Fibroblast of lung (primary cell): ENCODE data around the gene OTOS. TPM values are rescaled to one million over a fixed set of nuclear protein-coding genes. Genes with fewer than 3 reads are reported as not detected.
A peak's percentile ranks its signal among the peaks of the same experiment; 100 is the strongest.

ENCODE experiments used
- DNase-seq, 2 donors: peaks; one replicate each; pipeline versions ENCODE4 v3.0.0 to v3.0.0-alpha.2; 2010; ENCODE audit warnings: low read depth in 2 of 2
- H2AFZ ChIP-seq: 2 replicates; pipeline ENCODE4 v1.5.1; 2012; ENCODE audit warnings: low read length, control low read depth, inconsistent platforms
- H3K27ac ChIP-seq: 2 replicates; pipeline ENCODE4 v1.5.1; 2011; ENCODE audit warnings: low read length, control low read depth; ENCODE audit not compliant: insufficient read depth
- H3K27me3 ChIP-seq: 2 replicates; pipeline ENCODE4 v1.5.1; 2011; ENCODE audit warnings: mild to moderate bottlenecking, low read length; ENCODE audit not compliant: control insufficient read depth, insufficient read depth
- H3K36me3 ChIP-seq: 2 replicates; pipeline ENCODE4 v1.5.1; 2011; ENCODE audit warnings: low read length; ENCODE audit not compliant: control insufficient read depth, insufficient read depth
- H3K4me1 ChIP-seq: 2 replicates; pipeline ENCODE4 v1.5.1; 2011; ENCODE audit warnings: low read length; ENCODE audit not compliant: control insufficient read depth, insufficient read depth; ENCODE audit errors: extremely low read depth
- H3K4me2 ChIP-seq: 2 replicates; pipeline ENCODE4 v1.5.1; 2011; ENCODE audit warnings: low read length, control low read depth; ENCODE audit not compliant: insufficient read depth; ENCODE audit errors: extremely low read depth
- H3K4me3 ChIP-seq, 4 experiments: fragments of 200-600 bp in 1 of 4; sonication (generic) in 1 of 4; replicated peaks in 1 of 4; 2 replicates each; pipeline ENCODE4 v1.5.1; 2011 to 2016; ENCODE audit warnings: low read length in 4 of 4, low read depth in 3 of 4, mild to moderate bottlenecking in 3 of 4, control low read depth in 2 of 4, inconsistent platforms in 1 of 4, mixed read lengths in 1 of 4; ENCODE audit not compliant: insufficient read depth in 1 of 4; ENCODE audit errors: control extremely low read depth in 1 of 4
- H3K79me2 ChIP-seq: 2 replicates; pipeline ENCODE4 v1.5.1; 2012; ENCODE audit warnings: mild to moderate bottlenecking, low read length, inconsistent platforms; ENCODE audit not compliant: control insufficient read depth, insufficient read depth
- H3K9ac ChIP-seq: 2 replicates; pipeline ENCODE4 v1.5.1; 2011; ENCODE audit warnings: mild to moderate bottlenecking, low read length, control low read depth; ENCODE audit not compliant: insufficient read depth
- H3K9me3 ChIP-seq: 2 replicates; pipeline ENCODE4 v1.5.1; 2012; ENCODE audit warnings: low read depth, low read length; ENCODE audit not compliant: control insufficient read depth, insufficient read depth
- H4K20me1 ChIP-seq: 2 replicates; pipeline ENCODE4 v1.5.1; 2011; ENCODE audit warnings: low read length; ENCODE audit not compliant: control insufficient read depth, insufficient read depth; ENCODE audit errors: extremely low read depth
- EZH2 ChIP-seq: IDR thresholded peaks from 2 replicates; pipeline ENCODE4 v1.5.1; 2012; ENCODE audit warnings: low read length, control low read depth, mild to moderate bottlenecking; ENCODE audit errors: missing control alignments
- polyA plus RNA-seq, 2 donors: library from polyadenylated mRNA; depleted of rRNA in 1 of 2; stranded (reverse) in 1 of 2; unstranded in 1 of 2; fragments of >200 nt; gene quantifications; 2 replicates each; pipeline ENCODE4 v1.2.1, GENCODE V29; 2011 to 2012; ENCODE audit warnings: missing spikeins in 1 of 2
- total RNA-seq: library from RNA; depleted of rRNA; stranded (reverse); fragments of >200 nt; gene quantifications from 2 replicates; pipeline ENCODE4 v1.2.1, GENCODE V29; 2014
- TF ChIP-seq, protein P1 (sequence below), 2 donors: IDR thresholded peaks in 1 of 2; conservative IDR thresholded peaks in 1 of 2; 1 replicate in 1 of 2; 2 replicates in 1 of 2; pipeline ENCODE4 v1.5.1; 2011 to 2012; ENCODE audit warnings: low read length in 2 of 2, control low read depth in 1 of 2, inconsistent platforms in 1 of 2, low read depth in 1 of 2, mild to moderate bottlenecking in 1 of 2

The OTOS gene
- total and polyA plus RNA-seq, 2 donors (not counting 1 experiment from before 2014, with no cell fraction given) = not detected

DNA sequence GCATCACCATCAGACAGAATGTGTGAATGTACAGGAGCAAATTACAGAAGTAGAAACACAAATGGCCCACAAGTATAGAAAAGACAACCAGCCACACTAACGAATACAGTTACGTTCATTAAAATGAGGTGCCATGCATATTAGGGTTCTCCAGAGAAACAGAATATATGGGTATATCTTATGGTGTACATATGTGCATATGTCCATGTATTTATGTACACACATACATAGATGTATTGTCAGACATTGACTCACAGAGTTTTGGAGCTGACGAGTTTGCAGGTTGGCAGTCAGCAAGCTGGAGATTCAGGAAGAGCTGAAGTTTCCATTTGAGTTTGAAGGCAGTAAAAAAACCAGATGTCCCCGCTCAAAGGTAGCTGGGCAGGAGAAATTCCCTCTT lies 37.3 kb downstream of the OTOS start:
- DNase-seq = no peak
- Histone ChIP-seq H4K20me1 (no peaks in the 10 kb centered on the region), H3K4me3 (no peak overlapping the region), H2AFZ (no peak overlapping the region), H3K9me3 (no peaks in the 10 kb centered on the region), H3K9ac (no peak overlapping the region), H3K27ac (no peak overlapping the region), H3K4me2 (no peak overlapping the region), H3K36me3 (no peaks in the 10 kb centered on the region), H3K79me2 (no peaks in the 10 kb centered on the region), H3K4me1 (no peaks in the 10 kb centered on the region), H3K27me3 (no peaks in the 10 kb centered on the region)
- no peak for TF ChIP-seq EZH2
- TF ChIP-seq, protein P1, sequence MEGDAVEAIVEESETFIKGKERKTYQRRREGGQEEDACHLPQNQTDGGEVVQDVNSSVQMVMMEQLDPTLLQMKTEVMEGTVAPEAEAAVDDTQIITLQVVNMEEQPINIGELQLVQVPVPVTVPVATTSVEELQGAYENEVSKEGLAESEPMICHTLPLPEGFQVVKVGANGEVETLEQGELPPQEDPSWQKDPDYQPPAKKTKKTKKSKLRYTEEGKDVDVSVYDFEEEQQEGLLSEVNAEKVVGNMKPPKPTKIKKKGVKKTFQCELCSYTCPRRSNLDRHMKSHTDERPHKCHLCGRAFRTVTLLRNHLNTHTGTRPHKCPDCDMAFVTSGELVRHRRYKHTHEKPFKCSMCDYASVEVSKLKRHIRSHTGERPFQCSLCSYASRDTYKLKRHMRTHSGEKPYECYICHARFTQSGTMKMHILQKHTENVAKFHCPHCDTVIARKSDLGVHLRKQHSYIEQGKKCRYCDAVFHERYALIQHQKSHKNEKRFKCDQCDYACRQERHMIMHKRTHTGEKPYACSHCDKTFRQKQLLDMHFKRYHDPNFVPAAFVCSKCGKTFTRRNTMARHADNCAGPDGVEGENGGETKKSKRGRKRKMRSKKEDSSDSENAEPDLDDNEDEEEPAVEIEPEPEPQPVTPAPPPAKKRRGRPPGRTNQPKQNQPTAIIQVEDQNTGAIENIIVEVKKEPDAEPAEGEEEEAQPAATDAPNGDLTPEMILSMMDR (conservative IDR thresholded peaks at IDR 0.05 in 1 of 2, IDR thresholded peaks at IDR 0.05 in 1 of 2; ENCODE audit: low read depth in 1 of 2, low read length in 2 of 2) = no peak

DNA sequence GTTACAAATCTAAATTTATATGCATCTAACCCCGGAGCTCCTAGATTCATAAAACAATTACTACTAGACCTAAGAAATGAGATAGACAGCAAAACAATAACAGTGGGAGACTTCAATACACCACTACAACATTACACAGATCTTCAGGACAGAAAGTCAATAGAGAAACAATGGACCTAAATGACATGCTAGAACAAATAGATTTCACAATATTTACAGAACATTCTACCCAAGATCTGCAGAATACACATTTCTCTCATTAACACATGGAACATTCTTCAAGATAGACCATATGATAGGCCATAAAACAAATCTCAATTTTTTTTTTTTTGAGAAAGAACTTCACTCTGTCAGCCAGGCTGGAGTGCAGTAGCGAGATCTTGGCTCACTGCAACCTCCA lies 42.1 kb downstream of the OTOS start:
- Histone ChIP-seq H4K20me1 (no peaks in the 10 kb centered on the region), H3K79me2 (no peaks in the 10 kb centered on the region), H3K4me1 (no peaks in the 10 kb centered on the region), H3K9me3 (no peaks in the 10 kb centered on the region), H3K4me3 (no peak overlapping the region), H3K27ac (no peak overlapping the region), H3K27me3 (peaks cover 20% of the 10 kb centered on the region), H3K36me3 (no peaks in the 10 kb centered on the region), H3K9ac (no peak overlapping the region), H2AFZ (no peak overlapping the region), H3K4me2 (no peak overlapping the region)
- TF ChIP-seq EZH2 = no peak
- DNase-seq = no peak

DNA sequence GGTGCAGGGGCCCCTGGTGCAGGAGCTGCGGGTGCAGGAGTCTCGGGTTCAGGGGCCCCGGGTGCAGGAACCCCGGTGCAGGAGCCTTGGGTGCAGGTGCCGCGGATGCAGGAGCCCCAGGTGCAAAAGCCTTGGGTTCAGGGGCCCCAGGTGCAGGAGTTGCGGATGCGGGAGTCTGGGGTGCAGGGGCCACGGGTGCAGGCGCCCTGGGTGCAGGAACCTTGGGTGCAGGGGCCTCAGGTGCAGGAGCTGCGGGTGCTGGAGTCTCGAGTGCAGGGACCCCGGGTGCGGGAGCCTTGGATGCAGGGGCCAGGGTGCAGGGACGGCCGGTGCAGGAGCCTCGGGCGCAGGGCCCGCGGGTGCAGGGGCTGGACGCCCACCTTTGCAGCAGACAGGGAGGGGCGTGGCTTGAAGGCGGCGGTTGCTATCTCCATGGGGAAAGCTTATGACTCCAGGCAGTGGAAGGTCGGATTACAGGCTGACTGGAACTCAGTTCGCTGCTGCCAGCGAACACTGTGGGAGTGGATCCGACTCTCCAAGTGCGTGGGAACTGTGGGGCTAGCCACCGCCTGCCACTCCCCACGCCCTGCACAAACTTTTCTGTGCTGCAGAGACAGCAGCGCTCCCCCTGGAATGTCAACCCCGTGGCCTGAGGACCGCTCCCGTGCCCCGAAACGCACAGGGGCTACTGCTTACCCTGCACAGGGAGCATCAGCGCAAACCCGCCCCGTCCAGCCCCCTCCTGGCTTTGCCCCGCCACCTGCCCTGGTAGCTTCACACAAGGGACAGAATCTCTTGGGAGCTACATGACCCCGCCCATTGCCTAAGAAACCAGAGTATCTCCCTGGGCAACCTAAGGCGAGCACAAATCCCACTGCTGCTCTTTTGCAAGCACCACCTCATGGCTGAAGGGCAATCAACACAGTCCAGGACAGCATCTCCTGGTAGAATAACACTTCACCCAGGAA lies 44.6 kb downstream of the OTOS start:
- Histone ChIP-seq H3K9ac (no peak overlapping the region), H3K79me2 (no peaks in the 10 kb centered on the region), H3K4me2 (no peak overlapping the region), H3K9me3 (no peaks in the 10 kb centered on the region), H4K20me1 (no peaks in the 10 kb centered on the region), H2AFZ (no peak overlapping the region), H3K4me3 (no peak overlapping the region), H3K27me3 (peaks cover 20% of the 10 kb centered on the region), H3K27ac (no peak overlapping the region), H3K4me1 (no peaks in the 10 kb centered on the region), H3K36me3 (no peaks in the 10 kb centered on the region)
- TF ChIP-seq EZH2 = peak; percentile 93
- TF ChIP-seq, protein P1 (conservative IDR thresholded peaks at IDR 0.05 in 1 of 2, IDR thresholded peaks at IDR 0.05 in 1 of 2; ENCODE audit: low read depth in 1 of 2, low read length in 2 of 2) = no peak
- no peak for DNase-seq
